ENCODE measurements around the gene IRF6.

Gene IRF6

DNA sequence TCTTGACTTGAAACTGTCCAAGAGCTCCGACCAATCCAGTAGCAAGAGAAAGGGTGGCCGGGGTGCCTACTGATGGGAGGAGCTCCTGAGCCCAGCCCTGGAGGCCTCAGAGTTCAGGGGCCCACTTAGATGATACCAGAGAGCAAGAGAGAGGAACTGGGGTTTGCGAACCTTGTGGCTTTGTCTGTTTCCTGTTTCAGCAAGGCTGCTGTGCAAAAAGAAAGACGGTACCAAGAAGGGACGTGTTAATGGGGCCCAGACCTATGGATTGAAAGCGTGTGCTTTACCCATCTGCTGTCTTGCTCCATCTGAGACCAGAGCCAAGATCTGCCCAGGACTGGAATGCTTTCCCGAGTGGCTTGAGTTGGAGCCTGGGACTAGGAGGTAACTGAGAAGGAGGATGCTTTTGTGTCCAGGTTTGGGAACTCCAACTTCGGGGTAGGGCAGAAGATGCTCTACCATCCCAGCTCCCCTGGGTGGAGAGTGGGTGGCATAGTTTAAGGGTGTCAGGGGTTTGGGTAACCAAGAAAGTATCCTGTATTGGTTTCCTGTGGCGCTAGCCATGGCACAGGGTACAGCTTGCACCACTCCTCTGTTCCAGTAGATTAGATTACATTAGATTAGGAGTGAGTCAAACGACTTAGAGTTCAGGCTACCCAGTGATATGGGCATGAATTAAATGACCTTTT, 49.9 kb downstream of the IRF6 start, which contains the start of gene TRAF3IP3:
Gene TRAF3IP3 (plus strand): TSS at position 128 of the 689 bp plus-strand sequence. CDS start 3,987 bp downstream, outside the sequence.
- no peak for DNase-seq

DNA sequence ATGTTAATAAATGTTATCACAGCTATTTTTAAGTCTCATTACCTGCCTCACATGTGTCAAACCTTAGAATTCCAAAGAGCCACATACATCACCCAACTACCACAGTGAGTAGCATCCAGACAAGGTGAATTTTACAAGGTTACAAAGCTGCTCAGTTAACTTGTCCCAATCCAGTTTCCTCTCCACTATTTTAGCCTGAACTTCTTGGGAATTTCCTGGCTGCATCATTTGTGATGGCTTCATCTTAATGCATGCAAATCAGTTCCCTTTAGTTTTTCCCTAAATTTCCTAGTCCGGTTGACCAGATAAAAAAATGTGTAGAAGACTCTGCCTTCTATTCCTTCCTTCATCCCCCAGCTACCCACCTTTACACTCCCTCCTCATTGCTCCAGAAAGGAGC, 50.7 kb downstream of the IRF6 start:
- DNase-seq: no peak

DNA sequence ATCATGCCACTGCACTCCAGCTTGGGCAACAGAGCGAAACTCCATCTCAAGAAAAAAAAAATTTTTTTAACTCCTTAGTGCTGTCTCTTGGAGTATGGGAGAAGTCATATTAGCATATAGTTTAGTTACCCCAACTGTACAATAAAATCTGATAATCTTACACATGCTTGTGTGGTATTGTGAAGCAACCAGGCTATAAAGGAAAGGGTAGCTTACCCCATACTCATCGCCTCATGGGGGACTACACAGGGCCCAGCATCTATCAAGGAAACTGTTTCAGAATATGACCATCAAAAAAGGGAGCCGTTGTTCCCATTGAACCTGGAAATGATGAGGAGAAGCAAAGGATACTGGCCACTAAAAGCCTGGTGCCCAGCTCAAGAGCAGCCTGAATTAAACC, 53.1 kb downstream of the IRF6 start:
- DNase-seq: no peak

DNA sequence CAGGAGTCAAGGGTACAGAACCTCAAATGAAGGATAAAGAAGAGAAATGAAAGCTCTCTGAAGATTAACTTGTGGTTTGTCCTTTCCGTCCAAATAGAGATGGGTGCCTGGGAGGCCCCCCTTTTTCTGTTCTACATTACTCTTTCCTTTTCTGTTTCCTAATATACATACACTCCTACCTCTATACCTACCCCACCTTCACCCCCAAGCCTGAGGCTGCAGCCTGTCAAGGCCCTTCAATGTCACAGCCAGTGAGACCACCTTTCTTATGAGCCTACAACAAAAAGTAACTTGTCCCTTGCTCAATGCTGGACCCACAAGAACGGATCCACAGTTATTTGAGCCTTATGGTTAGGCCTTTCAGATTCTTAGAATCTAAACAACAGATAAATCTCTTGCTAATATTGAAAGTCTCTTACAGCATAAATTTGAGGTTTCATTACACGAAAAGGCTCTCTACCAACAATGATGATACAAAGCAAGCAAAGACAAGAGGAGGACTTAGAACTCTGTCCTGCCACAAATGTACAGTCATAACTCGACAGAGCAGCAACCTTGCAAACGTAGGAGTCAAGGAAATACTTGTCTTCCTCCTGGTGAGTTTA, 54.2 kb downstream of the IRF6 start:
- no peak for DNase-seq

DNA sequence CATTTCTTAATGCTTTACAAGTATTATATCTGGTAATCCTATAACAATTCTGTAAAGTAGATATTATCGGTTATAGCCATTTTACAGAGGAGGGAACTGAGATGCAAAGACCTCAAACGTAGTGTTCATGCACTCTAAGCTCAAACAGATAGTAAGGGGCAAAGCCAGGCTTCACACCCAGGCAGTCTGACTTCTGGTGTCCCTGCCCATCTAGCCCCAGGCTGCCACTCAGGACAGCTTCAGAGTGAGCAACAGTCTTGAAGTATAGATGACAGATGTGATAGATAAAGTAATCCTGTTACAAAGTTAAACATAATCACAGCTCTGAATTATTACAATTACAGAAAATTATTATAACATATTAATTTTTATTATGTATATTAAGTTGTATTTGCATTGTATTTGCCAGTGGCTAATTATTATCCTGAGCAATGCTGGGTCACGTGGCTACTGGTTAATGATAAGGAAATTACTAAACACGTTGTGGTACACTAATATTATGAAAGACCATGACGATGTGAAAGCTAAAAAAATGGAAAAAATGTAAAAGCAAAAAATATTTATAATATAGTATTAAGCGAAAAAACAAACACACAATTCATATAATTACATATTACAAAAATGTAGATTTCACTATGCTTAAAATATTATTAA, 56.1 kb downstream of the IRF6 start:
- no peak for DNase-seq

DNA sequence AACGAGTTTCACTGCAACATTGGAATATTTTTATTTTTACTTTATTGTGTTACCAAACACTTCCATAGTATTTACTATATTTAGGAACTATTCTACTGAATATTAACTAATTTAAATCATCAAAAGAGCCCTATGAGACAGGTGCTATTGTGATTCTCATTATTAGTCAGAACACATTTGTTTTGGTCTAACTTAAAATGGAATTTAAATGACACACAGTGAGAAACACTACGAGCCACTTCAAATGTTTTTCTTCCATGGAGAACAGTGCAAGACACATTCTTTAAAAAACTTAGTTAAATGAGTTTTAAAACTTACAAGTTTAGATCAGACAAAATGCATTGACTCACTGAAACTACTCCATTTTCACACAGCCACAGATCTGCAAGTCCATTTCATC, 56.7 kb downstream of the IRF6 start:
- DNase-seq: no peak

DNA sequence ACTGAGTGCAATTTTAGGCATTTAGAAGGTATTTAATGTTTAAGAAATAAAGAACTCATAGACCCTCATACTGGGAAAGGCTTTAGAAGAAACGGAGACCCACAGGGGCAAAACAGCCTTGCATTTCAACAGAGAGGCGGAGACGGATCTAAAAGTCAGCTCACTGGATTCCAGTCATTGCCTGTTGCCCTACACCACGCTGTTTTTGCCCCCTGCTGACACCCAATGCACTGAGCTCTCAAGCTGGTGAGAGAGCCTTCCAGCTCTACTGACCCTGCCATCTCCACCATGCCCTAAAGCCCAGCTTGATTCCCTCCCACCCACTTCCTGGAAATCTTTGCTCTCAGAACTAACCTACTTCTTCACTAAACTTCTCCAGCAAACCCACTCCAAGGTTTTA, 57.3 kb downstream of the IRF6 start:
- no peak for DNase-seq

DNA sequence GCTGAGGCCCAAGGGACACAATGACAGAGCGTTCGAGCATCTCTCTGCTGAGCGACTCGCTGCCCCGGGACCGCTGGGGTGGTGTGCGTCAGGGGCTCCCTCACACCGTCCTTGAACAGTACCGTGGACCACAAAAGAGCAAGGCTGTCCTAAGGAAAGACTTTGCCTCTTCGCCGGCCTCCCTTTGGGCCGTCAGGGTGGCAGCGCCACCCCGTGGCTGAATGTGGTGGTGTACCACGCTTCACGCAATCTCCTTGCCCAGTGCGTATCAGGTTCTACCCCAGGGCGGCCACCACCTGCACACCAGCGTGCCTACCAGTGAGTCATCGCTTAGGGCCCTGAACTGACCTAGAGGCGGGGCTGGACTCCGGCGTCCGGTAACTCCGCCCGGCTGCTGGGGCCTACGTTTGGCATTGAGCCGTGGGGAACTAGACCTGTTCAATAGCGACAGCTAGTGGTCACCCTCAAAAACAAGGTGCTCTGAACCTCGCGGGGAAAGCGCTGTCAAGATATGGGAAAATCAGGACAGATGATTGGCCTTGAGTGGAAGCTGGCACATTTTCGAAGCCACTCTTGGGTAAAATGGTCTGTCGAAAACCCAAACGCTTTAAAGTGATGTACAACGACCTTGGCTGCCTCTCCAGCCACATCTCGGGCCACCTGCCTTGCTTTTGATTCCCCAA, 58.2 kb downstream of the IRF6 start:
- peak; percentile 82 for DNase-seq

DNA sequence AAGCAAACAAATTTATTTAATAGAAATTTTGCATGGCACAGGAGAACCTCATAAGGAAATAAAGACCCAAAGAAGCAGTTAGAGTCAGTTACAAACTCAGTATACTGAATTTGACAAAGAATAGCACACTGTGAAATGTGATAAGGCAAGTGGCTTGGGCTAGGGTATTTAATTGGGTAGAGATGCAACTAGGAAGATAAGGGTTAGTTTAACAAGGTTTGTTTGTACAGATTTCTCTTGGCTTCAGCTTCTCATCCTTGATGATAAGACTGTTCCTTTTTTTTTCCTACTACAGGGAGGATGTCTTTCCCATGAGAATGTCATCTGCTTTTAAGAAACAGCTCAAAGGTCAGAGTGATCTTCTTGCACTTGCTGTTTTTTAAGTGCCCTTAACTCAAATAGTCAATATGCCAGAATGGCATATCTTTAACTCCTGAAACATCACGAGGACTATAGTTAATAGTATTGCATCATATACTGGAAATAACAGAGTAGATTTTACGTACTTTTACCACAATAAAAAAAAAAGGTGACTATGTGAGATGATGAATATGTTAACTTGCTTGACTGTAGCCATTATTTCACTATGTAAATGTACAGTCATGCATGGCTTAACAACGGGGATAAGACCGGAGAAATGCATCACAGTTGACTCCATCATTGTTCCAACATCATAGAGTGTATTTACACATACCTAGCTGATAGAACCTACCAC, 59.3 kb downstream of the IRF6 start:
- no peak for DNase-seq

DNA sequence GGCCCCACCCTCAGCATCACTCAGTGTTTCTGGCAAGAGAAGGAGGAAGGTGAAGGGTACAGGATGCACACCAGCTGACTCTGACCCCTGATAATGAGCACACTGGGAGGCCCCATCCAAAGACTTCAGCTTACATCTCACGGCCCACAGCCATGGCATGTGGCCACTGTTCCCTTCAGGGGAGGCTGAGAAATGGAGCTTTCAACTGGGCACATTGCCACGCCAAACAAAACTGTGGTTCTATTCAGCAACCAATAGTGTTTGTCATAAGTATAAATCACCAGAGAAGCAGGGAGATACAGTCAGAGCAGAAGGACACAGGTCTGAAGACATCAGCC, 62.8 kb downstream of the IRF6 start:
- DNase-seq: no peak

DNA sequence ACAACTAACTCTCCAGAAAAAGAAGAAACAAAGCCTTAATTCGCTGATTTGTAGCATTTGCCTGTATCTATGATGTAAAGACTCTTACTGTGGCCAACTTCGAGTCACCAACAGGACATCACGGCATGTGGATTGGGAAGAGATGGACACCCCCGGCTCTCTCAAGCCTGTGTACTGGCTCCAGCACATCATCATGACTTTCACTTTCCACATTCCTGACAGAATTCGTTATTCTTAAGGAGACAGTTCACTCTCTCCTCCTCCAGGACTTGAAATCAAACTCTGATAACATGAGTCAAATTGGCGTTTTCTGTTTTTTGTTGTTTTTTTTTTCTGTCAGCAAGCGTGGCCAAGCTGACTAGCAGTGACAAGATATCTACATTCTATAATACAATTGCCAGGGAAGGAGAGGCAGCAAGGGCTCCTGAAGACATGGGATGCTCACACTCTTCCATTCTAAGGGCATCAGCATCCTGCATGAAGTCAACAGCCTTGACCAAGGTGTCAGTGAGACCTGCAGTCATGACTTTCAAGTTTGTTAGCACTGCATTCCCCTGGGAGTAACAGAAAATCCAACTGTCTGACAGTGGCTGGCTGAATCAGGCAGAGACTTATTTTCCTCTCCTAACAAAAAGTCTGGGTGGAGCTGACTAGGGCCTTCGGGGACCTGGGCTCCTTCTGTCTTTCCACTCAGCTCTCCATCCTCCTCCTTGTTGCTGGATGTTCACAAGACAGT, 63.4 kb downstream of the IRF6 start:
- DNase-seq: no peak

DNA sequence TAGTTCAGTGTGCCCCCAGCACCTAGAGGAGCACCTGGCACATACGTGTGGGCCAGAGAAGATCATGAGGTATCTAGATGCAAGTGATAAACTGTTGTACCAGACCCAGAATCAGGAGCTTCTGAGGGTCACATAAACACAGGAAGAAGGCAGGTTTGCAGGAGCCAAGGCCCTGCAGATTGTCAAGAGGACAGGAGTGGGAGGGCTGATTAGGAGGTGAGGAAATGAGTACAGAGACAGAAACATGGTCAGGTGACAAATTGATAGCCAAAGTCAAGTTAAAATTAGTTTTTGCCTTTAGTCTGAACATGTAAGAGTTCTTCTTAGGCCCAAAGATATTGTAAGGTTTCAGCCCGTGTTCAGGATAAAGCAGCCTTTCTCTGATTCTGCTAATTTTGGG, 64.1 kb downstream of the IRF6 start:
- DNase-seq: no peak

DNA sequence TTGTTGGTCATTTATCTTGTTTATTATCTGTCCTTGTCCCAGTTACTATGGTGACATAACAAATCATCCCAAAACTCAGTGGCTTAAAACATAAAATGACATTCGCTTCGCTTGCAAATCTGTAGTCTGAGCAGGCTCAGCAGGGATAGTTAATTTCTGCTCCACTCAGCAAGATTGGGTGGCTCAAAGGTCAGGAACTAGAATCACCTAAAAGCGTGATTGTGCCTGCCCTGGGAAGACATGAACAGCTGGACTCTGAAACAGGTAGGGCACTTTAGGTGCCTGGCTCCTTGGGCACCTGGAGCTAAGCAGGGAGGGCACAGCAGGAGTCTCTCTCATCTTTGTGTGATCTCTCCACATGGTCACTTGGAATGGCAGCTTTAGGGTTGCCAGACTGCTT, 64.7 kb downstream of the IRF6 start:
- DNase-seq: no peak

DNA sequence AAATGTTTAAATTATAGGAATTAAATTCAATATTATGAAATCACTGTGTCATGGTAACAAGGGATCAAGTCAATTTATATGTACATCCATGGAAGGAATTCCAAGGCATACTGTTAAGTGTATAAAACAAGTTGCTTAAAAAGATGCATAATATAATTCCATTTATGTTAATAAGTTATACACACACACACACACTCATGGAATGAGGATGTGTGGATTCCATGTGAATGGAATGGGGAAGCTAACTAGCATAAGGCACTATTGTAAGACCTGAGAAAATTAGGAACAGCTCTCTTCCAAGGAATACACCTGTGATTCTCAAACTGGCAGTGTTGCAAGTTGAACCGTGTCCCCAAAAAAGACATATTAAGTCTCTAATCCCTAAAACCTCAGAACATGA, 67.7 kb downstream of the IRF6 start:
- no peak for DNase-seq

DNA sequence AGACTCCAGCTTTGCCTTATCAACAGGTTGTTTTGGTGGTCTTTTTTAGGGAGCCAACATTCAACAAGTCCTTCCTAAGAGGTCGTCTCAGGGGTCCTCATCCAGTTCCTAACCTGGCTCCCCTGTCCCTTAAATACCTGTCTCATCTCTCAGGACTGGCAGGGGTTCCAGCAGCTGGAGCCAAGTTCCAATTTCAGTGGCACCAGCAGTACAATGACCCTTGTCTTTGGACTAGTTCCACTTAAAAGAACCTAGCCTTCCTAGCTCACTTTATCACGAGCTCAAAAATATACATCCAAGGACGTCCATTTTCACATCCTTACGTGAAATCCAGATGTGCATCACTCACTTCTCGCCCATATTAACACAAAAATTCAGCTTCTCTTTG, 68.8 kb downstream of the IRF6 start:
- no peak for DNase-seq

DNA sequence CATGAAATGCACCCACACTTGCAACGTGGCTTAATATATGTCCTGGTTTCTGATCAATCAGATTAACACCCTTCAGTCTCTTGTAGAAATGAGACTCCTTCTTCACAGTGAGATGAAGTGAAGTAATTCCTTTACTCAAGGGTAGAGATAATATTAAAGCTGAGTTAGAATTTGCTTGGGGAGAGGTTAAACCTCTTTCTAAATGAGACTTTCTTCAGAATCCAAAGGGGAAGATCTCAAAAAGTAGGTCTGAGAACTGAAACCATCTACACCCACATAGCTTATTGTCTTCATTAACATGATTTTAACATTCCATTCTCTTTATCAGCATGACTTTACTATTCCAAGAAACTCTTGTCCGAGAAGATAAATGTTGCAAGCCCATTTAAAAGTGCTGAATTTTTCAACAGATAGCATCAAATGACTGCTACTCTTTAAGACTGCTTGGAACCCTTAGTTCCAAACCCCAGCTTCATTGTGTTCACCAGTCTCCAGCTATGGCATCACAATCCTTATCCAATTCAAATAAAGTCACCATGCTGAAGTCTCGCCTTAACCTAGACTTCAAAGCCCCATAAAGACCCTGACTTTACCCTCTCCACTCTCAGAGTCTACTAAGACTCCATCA, 69.3 kb downstream of the IRF6 start:
- DNase-seq: no peak
